IMR-90 (cell line): ENCODE measurements around the gene MAML3.

Experiments used
- CHD1 ChIP-seq: IDR thresholded peaks from 2 replicates; pipeline ENCODE4 v1.6.1; 2012; ENCODE audit warnings: low read depth, low read length, improper control_type of control experiment
- RCOR1 ChIP-seq: IDR thresholded peaks from 2 replicates; pipeline ENCODE4 v1.6.1; 2012; ENCODE audit warnings: mild to moderate bottlenecking, low read length, improper control_type of control experiment; ENCODE audit not compliant: insufficient replicate concordance
- TF ChIP-seq, protein P1 (sequence below): conservative IDR thresholded peaks from 2 replicates; pipeline ENCODE4 v1.5.1; 2012; ENCODE audit warnings: mild to moderate bottlenecking, low read depth, low read length, improper control_type of control experiment

- TF ChIP-seq RCOR1: no peak
- TF ChIP-seq CHD1: no peak
- TF ChIP-seq, protein P1, sequence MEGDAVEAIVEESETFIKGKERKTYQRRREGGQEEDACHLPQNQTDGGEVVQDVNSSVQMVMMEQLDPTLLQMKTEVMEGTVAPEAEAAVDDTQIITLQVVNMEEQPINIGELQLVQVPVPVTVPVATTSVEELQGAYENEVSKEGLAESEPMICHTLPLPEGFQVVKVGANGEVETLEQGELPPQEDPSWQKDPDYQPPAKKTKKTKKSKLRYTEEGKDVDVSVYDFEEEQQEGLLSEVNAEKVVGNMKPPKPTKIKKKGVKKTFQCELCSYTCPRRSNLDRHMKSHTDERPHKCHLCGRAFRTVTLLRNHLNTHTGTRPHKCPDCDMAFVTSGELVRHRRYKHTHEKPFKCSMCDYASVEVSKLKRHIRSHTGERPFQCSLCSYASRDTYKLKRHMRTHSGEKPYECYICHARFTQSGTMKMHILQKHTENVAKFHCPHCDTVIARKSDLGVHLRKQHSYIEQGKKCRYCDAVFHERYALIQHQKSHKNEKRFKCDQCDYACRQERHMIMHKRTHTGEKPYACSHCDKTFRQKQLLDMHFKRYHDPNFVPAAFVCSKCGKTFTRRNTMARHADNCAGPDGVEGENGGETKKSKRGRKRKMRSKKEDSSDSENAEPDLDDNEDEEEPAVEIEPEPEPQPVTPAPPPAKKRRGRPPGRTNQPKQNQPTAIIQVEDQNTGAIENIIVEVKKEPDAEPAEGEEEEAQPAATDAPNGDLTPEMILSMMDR: no peak
These were observed 35.0 kb upstream of the MAML3 start for GRCh38 chr4:140188975-140189374.
